T-cell (primary cell): ENCODE results near the gene NKX1-2. TPM values are rescaled to one million over a fixed set of nuclear protein-coding genes. Genes with fewer than 3 reads are reported as not detected.

ENCODE experiments used
- ATAC-seq, 4 experiments: fragments of 200-7000 bp in 3 of 4; fragments of 150-1000 bp in 1 of 4; cut with Tn5 transposase; replicated peaks in 1 of 4; 1 replicate in 3 of 4; 2 replicates in 1 of 4; pipeline ENCODE4 v1.10.0; 2021; ENCODE audit warnings: moderate library complexity in 3 of 4, mild to moderate bottlenecking in 2 of 4, moderate number of reproducible peaks in 1 of 4
- CTCF ChIA-PET, 2 donors: fragments of 300-600 bp; sonication (Branson Sonifier 250); formaldehyde crosslinking; loops; one replicate each; lab custom pipeline; 2022; ENCODE audit warnings: antibody characterized with exemption in 2 of 2; lab: Charles Lee
- POLR2A ChIA-PET, 2 donors: fragments of 300-600 bp; sonication (Branson Sonifier 250); formaldehyde crosslinking; loops; one replicate each; lab custom pipeline; 2022; ENCODE audit warnings: antibody characterized with exemption in 2 of 2; lab: Charles Lee
- DNase-seq, 35 experiments: peaks; one replicate each; pipeline versions ENCODE4 v3.0.0 to v3.0.0-alpha.2; 2013 to 2023
- H3K27ac ChIP-seq: one replicate; pipeline ENCODE4 v1.5.1; 2013; ENCODE audit warnings: low read length
- H3K27me3 ChIP-seq, 2 experiments: replicated peaks in 1 of 2; 1 replicate in 1 of 2; 2 replicates in 1 of 2; pipeline versions ENCODE4 v1.6.1 to v1.7.0; 2013; ENCODE audit warnings: low read length in 1 of 2, mixed read lengths in 1 of 2; ENCODE audit not compliant: control insufficient read depth in 2 of 2, insufficient read depth in 2 of 2; ENCODE audit errors: extremely low read depth in 1 of 2
- H3K36me3 ChIP-seq, 2 donors: 1 replicate in 1 of 2; 2 replicates in 1 of 2; pipeline versions ENCODE4 v1.6.1 to v1.7.0; 2013; ENCODE audit warnings: low read length in 1 of 2; ENCODE audit not compliant: control insufficient read depth in 2 of 2, insufficient read depth in 1 of 2; ENCODE audit errors: extremely low read depth in 1 of 2
- H3K4me1 ChIP-seq, 2 experiments: 1 replicate in 1 of 2; 2 replicates in 1 of 2; pipeline versions ENCODE4 v1.6.1 to v1.7.0; 2013; ENCODE audit warnings: low read length in 2 of 2, mixed read lengths in 1 of 2; ENCODE audit not compliant: insufficient read depth in 2 of 2, control insufficient read depth in 1 of 2; ENCODE audit errors: extremely low read depth in 1 of 2
- H3K4me3 ChIP-seq, 2 donors: 1 replicate in 1 of 2; 2 replicates in 1 of 2; pipeline versions ENCODE4 v1.5.1 to v1.7.0; 2013; ENCODE audit warnings: mild to moderate bottlenecking in 2 of 2, low read length in 1 of 2, moderate library complexity in 1 of 2; ENCODE audit not compliant: control insufficient read depth in 1 of 2; ENCODE audit errors: extremely low read depth in 1 of 2
- H3K9me3 ChIP-seq: 2 replicates; pipeline ENCODE4 v1.7.0; 2013
- H3K27ac Mint-ChIP-seq, 2 donors: one replicate each; pipeline ENCODE4 v1.8.0; 2020 to 2021; ENCODE audit warnings: mild to moderate bottlenecking in 2 of 2, mixed read lengths in 2 of 2
- H3K27me3 Mint-ChIP-seq, 2 donors: one replicate each; pipeline ENCODE4 v1.8.0; 2021 to 2022; ENCODE audit warnings: mixed read lengths in 2 of 2
- H3K36me3 Mint-ChIP-seq: one replicate; pipeline ENCODE4 v1.8.0; 2021; ENCODE audit warnings: mixed read lengths
- H3K4me1 Mint-ChIP-seq, 3 donors: one replicate each; pipeline ENCODE4 v1.8.0; 2020 to 2022; ENCODE audit warnings: mixed read lengths in 3 of 3, mild to moderate bottlenecking in 1 of 3
- H3K4me3 Mint-ChIP-seq, 3 donors: one replicate each; pipeline ENCODE4 v1.8.0; 2020 to 2022; ENCODE audit warnings: mild to moderate bottlenecking in 3 of 3, mixed read lengths in 3 of 3, moderate library complexity in 3 of 3
- H3K9me3 Mint-ChIP-seq, 3 donors: one replicate each; pipeline ENCODE4 v1.8.0; 2020 to 2022; ENCODE audit warnings: mixed read lengths in 3 of 3
- WGBS: methylation state at CpG from one replicate; pipeline ENCODE4 v1.1.5; 2013; ENCODE audit warnings: missing lambda C conversion rate; ENCODE audit not compliant: insufficient coverage; 5-methylcytosine and 5-hydroxymethylcytosine counted together
- total RNA-seq, 35 experiments: library from RNA in 6 of 35; stranded (reverse) in 6 of 35; fragments of 120-200 nt in 1 of 35; gene quantifications; one replicate each; pipeline versions ENCODE4 v1.2.1 to v1.2.4 and lab custom pipeline; 2013 to 2026

NKX1-2 gene
- total RNA-seq, 5 donors from 2014 or later (not counting 1 experiment from before 2014, with no cell fraction given), result 0.12 TPM; not detected in 4

DNA sequence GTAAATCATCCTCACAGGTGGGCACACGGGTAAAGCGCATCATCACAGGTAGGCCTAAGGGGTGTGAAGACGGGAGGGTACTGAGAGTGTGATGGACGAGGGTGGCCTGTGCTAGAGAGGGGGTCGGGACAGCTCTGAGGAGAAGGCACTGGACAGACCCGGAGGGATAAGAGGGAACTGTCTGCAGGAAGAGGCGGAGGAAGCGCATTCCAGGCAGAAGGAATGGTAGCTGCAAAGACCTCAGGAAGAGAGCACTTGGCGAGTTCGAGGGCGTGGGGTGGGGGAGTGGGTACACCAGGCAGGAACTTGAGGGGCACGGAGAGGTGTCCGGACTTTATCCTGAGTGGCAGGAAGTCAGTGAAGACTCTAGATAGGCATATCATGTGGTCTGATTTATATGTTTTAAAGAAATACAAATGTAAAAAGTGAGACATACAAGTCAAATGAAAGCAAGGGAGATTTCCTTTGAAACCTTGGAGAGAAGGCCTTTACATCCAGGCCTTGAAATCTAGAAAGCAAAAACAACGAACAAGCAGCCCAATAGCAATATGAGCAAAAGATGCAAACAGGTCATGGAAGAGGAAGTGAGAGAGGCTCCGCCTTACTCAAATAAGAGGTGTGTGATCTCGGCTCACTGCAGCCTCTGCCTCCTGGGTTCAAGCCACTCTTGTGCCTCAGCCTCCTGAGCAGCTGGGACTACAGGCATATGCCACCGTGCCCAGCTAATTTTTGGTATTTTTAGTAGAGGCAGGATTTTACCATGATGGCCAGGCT is 15.4 kb upstream of the NKX1-2 start:
- Histone ChIP-seq H3K27ac (peak overlapping the region; percentile 1), H3K36me3 (peaks cover 2 to 4% of the 10 kb centered on the region in 2 donors), H3K4me3 (no peak overlapping the region), H3K9me3 (no peaks in the 10 kb centered on the region), H3K4me1 (peaks cover 3 to 31% of the 10 kb centered on the region in 2 experiments), H3K27me3 (peaks cover 0 to 2% of the 10 kb centered on the region in 2 experiments)
- Mint-ChIP-seq H3K27me3 (no peaks in the 10 kb centered on the region), H3K27ac (peak overlapping the region; percentile 91 to 95), H3K4me1 (peaks cover 32 to 36% (median 36%) of the 10 kb centered on the region in 3 donors), H3K36me3 (no peaks in the 10 kb centered on the region), H3K9me3 (peaks cover 0 to 4% (median 0%) of the 10 kb centered on the region in 3 donors), H3K4me3 (peak overlapping the region; percentile 4 to 67 (median 45))
- 63% methylated on average over 16 of the region's 17 CpGs for WGBS
- ChIA-PET POLR2A (no interaction called here), CTCF (interaction anchor here in 1 of 2 donors (0.5 kb wide), 1 partner anchor 48 kb away, joined by 3 read pairs; no protein-coding TSS in a partner anchor)
- DNase-seq, result peak in 1 of 35 experiments; percentile 26
- ATAC-seq, result no peak

GRCh38 chr10:124464028-124464965 is 14.5 kb upstream of the NKX1-2 start:
- no peak for ATAC-seq
- no peak for DNase-seq
- H3K4me3 Mint-ChIP-seq, result peak overlapping the region; percentile 4 to 67 (median 45)
- no peak overlapping the region for H3K4me3 ChIP-seq
- ChIA-PET CTCF (no interaction called here), POLR2A (interaction anchor here in 1 of 2 donors (0.6 kb wide), 1 partner anchor 472 kb away, joined by 3 read pairs; no protein-coding TSS in a partner anchor)
- no peaks in the 10 kb centered on the region for H3K36me3 Mint-ChIP-seq
- H3K27me3 ChIP-seq, result peaks cover 0 to 5% of the 10 kb centered on the region in 2 experiments
- H3K27me3 Mint-ChIP-seq, result no peaks in the 10 kb centered on the region
- H3K27ac ChIP-seq, result peak overlapping the region; percentile 1
- no peaks in the 10 kb centered on the region for H3K9me3 ChIP-seq
- H3K4me1 Mint-ChIP-seq, result peaks cover 31 to 36% (median 32%) of the 10 kb centered on the region in 3 donors
- peaks cover 0 to under 1% of the 10 kb centered on the region in 2 donors for H3K36me3 ChIP-seq
- peaks cover 3 to 31% of the 10 kb centered on the region in 2 experiments for H3K4me1 ChIP-seq
- 95% methylated on average over 6 of the region's 9 CpGs for WGBS
- peak overlapping the region; percentile 91 to 95 for H3K27ac Mint-ChIP-seq
- H3K9me3 Mint-ChIP-seq, result peaks cover 0 to 4% (median 0%) of the 10 kb centered on the region in 3 donors

DNA sequence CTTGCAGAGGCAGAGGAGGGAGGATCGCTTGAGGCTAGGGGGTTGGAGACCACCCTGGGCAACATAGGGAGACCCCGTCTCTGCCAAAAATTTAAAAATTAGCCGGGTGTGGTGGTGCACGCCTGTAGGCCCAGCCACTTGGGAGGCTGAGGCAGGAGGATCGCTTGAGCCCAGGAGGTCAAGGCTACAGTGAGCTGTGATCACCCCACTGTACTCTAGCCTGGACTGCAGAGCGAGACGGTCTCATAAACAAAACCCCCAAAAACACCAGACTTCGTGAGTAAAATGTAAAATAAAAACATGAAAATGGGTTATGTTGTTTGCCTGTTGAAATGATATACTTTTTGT is 12.5 kb upstream of the NKX1-2 start:
- H3K4me1 ChIP-seq, result peaks cover 3 to 31% of the 10 kb centered on the region in 2 experiments
- 58% methylated on average over 2 of the region's 8 CpGs for WGBS
- Mint-ChIP-seq H3K27ac (peak overlapping the region; percentile 87), H3K36me3 (no peaks in the 10 kb centered on the region), H3K9me3 (peaks cover 0 to 4% (median 0%) of the 10 kb centered on the region in 3 donors), H3K27me3 (peaks cover 10 to 11% of the 10 kb centered on the region in 2 donors), H3K4me1 (peaks cover 30 to 34% (median 30%) of the 10 kb centered on the region in 3 donors), H3K4me3 (peak overlapping the region; percentile 79 to 92 (median 87))
- peak overlapping the region; percentile 28 for H3K27ac ChIP-seq
- H3K4me3 ChIP-seq, result peak overlapping the region; percentile 58 to 60
- ChIA-PET POLR2A (interaction anchor here in 1 of 2 donors (1.0 to 1.6 kb wide), 2 partner anchors 43 to 339 kb away, joined by 4 read pairs; partner anchors contain the start of genes ABRAXAS2 and OAT), CTCF (interaction anchor here in 1 of 2 donors (0.7 to 2.1 kb wide), 5 partner anchors 29 to 73 kb away, joined by 3 to 12 read pairs (median 4); partner anchors contain the start of gene OAT)
- ATAC-seq (no peak), DNase-seq (no peak)
- H3K36me3 ChIP-seq, result no peaks in the 10 kb centered on the region
- H3K27me3 ChIP-seq, result peaks cover 0 to 8% of the 10 kb centered on the region in 2 experiments
- H3K9me3 ChIP-seq, result no peaks in the 10 kb centered on the region

GRCh38 chr10:124461642-124462347 is 12.0 kb upstream of the NKX1-2 start, which contains the start of gene LHPP:
TSS of gene LHPP (plus strand) at chr10:124461823. CDS start at chr10:124461863, 40 bp downstream.
- peaks cover 3 to 31% of the 10 kb centered on the region in 2 experiments for H3K4me1 ChIP-seq
- CTCF ChIA-PET, result interaction anchor here (0.6 to 2.1 kb wide), 11 partner anchors 29 to 285 kb away, joined by 3 to 12 read pairs (median 3); partner anchors contain the start of gene OAT (in 1 of the 2)
- no peaks in the 10 kb centered on the region for H3K9me3 ChIP-seq
- Mint-ChIP-seq H3K4me1 (peaks cover 30 to 32% (median 30%) of the 10 kb centered on the region in 3 donors), H3K36me3 (no peaks in the 10 kb centered on the region), H3K27me3 (peaks cover 14 to 15% of the 10 kb centered on the region in 2 donors), H3K4me3 (peak within 1 kb of the TSS; percentile 79 to 92 (median 87)), H3K9me3 (peaks cover 0 to 4% (median 0%) of the 10 kb centered on the region in 3 donors), H3K27ac (peak within 1 kb of the TSS; percentile 97 to 98)
- H3K27ac ChIP-seq, result peak within 1 kb of the TSS; percentile 74
- H3K27me3 ChIP-seq, result peaks cover 0 to 10% of the 10 kb centered on the region in 2 experiments
- ATAC-seq (peak; percentile 96 to 98 (median 97)), DNase-seq (peak; percentile 74 to 89 (median 83))
- WGBS, result under 1% methylated on average over 75 of the region's 81 CpGs
- H3K4me3 ChIP-seq, result peak within 1 kb of the TSS; percentile 58 to 60
- POLR2A ChIA-PET, result interaction anchor here (0.6 to 1.6 kb wide), 8 partner anchors 12 to 1466 kb away, joined by 3 to 6 read pairs (median 4); partner anchors contain the start of genes ABRAXAS2 (in 1 of the 2) and OAT (in 1 of the 2)
- H3K36me3 ChIP-seq, result no peaks in the 10 kb centered on the region

- ChIA-PET CTCF (interaction anchor here in 1 of 2 donors (0.7 to 2.1 kb wide), 3 partner anchors 57 to 306 kb away, joined by 3 to 12 read pairs (median 4); no protein-coding TSS in a partner anchor), POLR2A (no interaction called here)
- WGBS, result 100% methylated on average over 1 of the region's 5 CpGs
- ATAC-seq (no peak), DNase-seq (no peak)
- peaks cover 0 to 4% (median 0%) of the 10 kb centered on the region in 3 donors for H3K9me3 Mint-ChIP-seq
- H3K4me3 Mint-ChIP-seq, result peak overlapping the region in 1 of 3 donors; percentile 79
- Histone ChIP-seq H3K36me3 (no peaks in the 10 kb centered on the region), H3K27ac (no peak overlapping the region), H3K4me3 (no peak overlapping the region), H3K4me1 (peaks cover 0 to 24% of the 10 kb centered on the region in 2 experiments), H3K9me3 (no peaks in the 10 kb centered on the region), H3K27me3 (peaks cover 5 to 20% of the 10 kb centered on the region in 2 experiments)
- H3K27me3 Mint-ChIP-seq, result peaks cover 29% of the 10 kb centered on the region in 2 donors
- no peak overlapping the region for H3K27ac Mint-ChIP-seq
- no peaks in the 10 kb centered on the region for H3K36me3 Mint-ChIP-seq
- peaks cover 17 to 20% (median 19%) of the 10 kb centered on the region in 3 donors for H3K4me1 Mint-ChIP-seq
Observed at GRCh38 chr10:124460144-124460543, 10.3 kb upstream of the NKX1-2 start.
